Lower leg skin (tissue), 4 donors: ENCODE data around the gene PLXNB3. TPM values are rescaled to one million over a fixed set of nuclear protein-coding genes. Genes with fewer than 3 reads are reported as not detected.

Source experiments
- DNase-seq, 2 donors: peaks; one replicate each; pipeline ENCODE4 v3.0.0-alpha.2; 2019; ENCODE audit warnings: low spot score in 2 of 2
- H3K4me3 ChIP-seq: fragments of 200-600 bp; sonication (generic); 2 replicates; pipeline ENCODE4 v1.5.1; 2017; ENCODE audit warnings: mild to moderate bottlenecking, low read depth; ENCODE audit not compliant: poor library complexity, severe bottlenecking
- CTCF ChIP-seq, 3 donors: fragments of 450-650 bp; IDR thresholded peaks; one replicate each; pipeline ENCODE4 v1.5.1; 2016; ENCODE audit warnings: antibody characterized with exemption in 3 of 3, mild to moderate bottlenecking in 3 of 3, moderate library complexity in 2 of 3
- POLR2A ChIP-seq, 2 donors: fragments of 450-650 bp; IDR thresholded peaks; one replicate each; pipeline ENCODE4 v1.6.1; 2016 to 2017; ENCODE audit warnings: antibody characterized with exemption in 2 of 2, mild to moderate bottlenecking in 1 of 2, moderate library complexity in 1 of 2
- WGBS, 2 donors: methylation state at CpG; one replicate each; pipeline ENCODE4 v1.1.5; 2018; 5-methylcytosine and 5-hydroxymethylcytosine counted together
- intact Hi-C: fragments of 100-400 bp; cut with DNase I; formaldehyde crosslinking; loops from one replicate; pipeline ENCODE4 v1.15.0; 2023; ENCODE audit warnings: low total_unique reads
- total RNA-seq, 4 donors: library from RNA; depleted of rRNA; stranded (reverse); fragments of >200 nt; gene quantifications; one replicate each; pipeline ENCODE4 v1.1.0, GENCODE V29; 2016

PLXNB3 gene
- total RNA-seq, 4 donors from 2014 or later: 10.9 to 21.9 (median 12.3) TPM

GRCh38 chrX:153774576-153775292, 10.7 kb downstream of the PLXNB3 start:
- intact Hi-C loops: loop anchor here (5.0 kb wide), 1 partner anchor 1892 kb away; no protein-coding TSS in a partner anchor
- 91 to 100% methylated on average over 1 to 34 of the region's 37 CpGs for WGBS, 2 donors
- DNase-seq: no peak
- TF ChIP-seq CTCF (IDR thresholded peaks at IDR 0.05) (no peak), POLR2A (IDR thresholded peaks at IDR 0.05) (no peak)
- no peak overlapping the region for H3K4me3 ChIP-seq

GRCh38 chrX:153775293-153776119, 11.5 kb downstream of the PLXNB3 start:
- no peak for TF ChIP-seq CTCF (IDR thresholded peaks at IDR 0.05)
- TF ChIP-seq POLR2A (IDR thresholded peaks at IDR 0.05): no peak
- WGBS, 2 donors: 94 to 97% methylated on average over 13 to 36 of the region's 42 CpGs
- no peak overlapping the region for H3K4me3 ChIP-seq
- intact Hi-C loops: no loop called here
- no peak for DNase-seq

- no peak overlapping the region for H3K4me3 ChIP-seq
- TF ChIP-seq CTCF (IDR thresholded peaks at IDR 0.05) (no peak), POLR2A (IDR thresholded peaks at IDR 0.05) (no peak)
- no peak for DNase-seq
- intact Hi-C loops: no loop called here
- 88 to 100% methylated on average over 3 to 4 of the region's 20 CpGs for WGBS, 2 donors
Observed at GRCh38 chrX:153776120-153776599, 12.1 kb downstream of the PLXNB3 start.

GRCh38 chrX:153776611-153777045, 12.6 kb downstream of the PLXNB3 start:
- 60 to 87% methylated on average over 1 to 7 of the region's 22 CpGs for WGBS, 2 donors
- no peak for DNase-seq
- no peak for TF ChIP-seq POLR2A (IDR thresholded peaks at IDR 0.05)
- no peak for TF ChIP-seq CTCF (IDR thresholded peaks at IDR 0.05)
- H3K4me3 ChIP-seq: no peak overlapping the region
- intact Hi-C loops: no loop called here

- DNase-seq: no peak
- H3K4me3 ChIP-seq: no peak overlapping the region
- intact Hi-C loops: no loop called here
- TF ChIP-seq CTCF (IDR thresholded peaks at IDR 0.05): no peak
- WGBS, 2 donors: 76 to 92% methylated on average over 8 to 29 of the region's 34 CpGs
Observed at GRCh38 chrX:153777261-153778090, 13.4 kb downstream of the PLXNB3 start.
